Loucy (cell line): ENCODE data around the gene ELL.

Experiments used
- H2AFZ ChIP-seq: fragments of 200-600 bp; sonication (generic); 2 replicates; pipeline ENCODE4 v1.6.0; 2016; ENCODE audit warnings: antibody characterized with exemption, mild to moderate bottlenecking, low read length, moderate library complexity
- H3F3A ChIP-seq: fragments of 200-600 bp; 2 replicates; pipeline ENCODE4 v1.6.0; 2016; ENCODE audit warnings: antibody characterized with exemption, low read depth, mild to moderate bottlenecking
- H3K27me3 ChIP-seq: fragments of 200-600 bp; sonication (generic); 2 replicates; pipeline ENCODE4 v1.6.1; 2014; ENCODE audit warnings: low read length, mild to moderate bottlenecking; ENCODE audit not compliant: insufficient read depth, poor library complexity, severe bottlenecking
- H3K36me3 ChIP-seq: fragments of 200-600 bp; sonication (generic); 2 replicates; pipeline ENCODE4 v1.6.1; 2016; ENCODE audit warnings: low read length; ENCODE audit not compliant: insufficient read depth
- H3K4me1 ChIP-seq: fragments of 200-600 bp; sonication (generic); 2 replicates; pipeline ENCODE4 v1.5.1; 2014; ENCODE audit warnings: low read length, mild to moderate bottlenecking; ENCODE audit not compliant: insufficient read depth, poor library complexity, severe bottlenecking
- H3K4me2 ChIP-seq: fragments of 200-600 bp; sonication (generic); 2 replicates; pipeline ENCODE4 v1.6.0; 2014; ENCODE audit warnings: antibody characterized with exemption, low read length, low read depth, mild to moderate bottlenecking; ENCODE audit not compliant: poor library complexity, severe bottlenecking
- H3K4me3 ChIP-seq: fragments of 200-600 bp; sonication (generic); 2 replicates; pipeline ENCODE4 v1.5.1; 2014; ENCODE audit warnings: low read length, mild to moderate bottlenecking, mixed read lengths; ENCODE audit not compliant: poor library complexity, severe bottlenecking
- H3K79me2 ChIP-seq: fragments of 200-600 bp; sonication (generic); 2 replicates; pipeline ENCODE4 v1.6.1; 2014; ENCODE audit warnings: low read length; ENCODE audit not compliant: insufficient read depth
- H3K9ac ChIP-seq: fragments of 200-600 bp; sonication (generic); 2 replicates; pipeline ENCODE4 v1.6.0; 2014; ENCODE audit warnings: mild to moderate bottlenecking, low read depth, low read length, moderate library complexity; ENCODE audit not compliant: poor library complexity, severe bottlenecking
- H3K9me2 ChIP-seq: fragments of 200-600 bp; sonication (generic); replicated peaks from 2 replicates; pipeline ENCODE4 v1.6.1; 2016; ENCODE audit warnings: low read depth, low read length, mixed read lengths
- H3K9me3 ChIP-seq: fragments of 200-600 bp; sonication (generic); 2 replicates; pipeline ENCODE4 v1.6.1; 2014; ENCODE audit warnings: mild to moderate bottlenecking, antibody characterized with exemption, low read length, low read depth; ENCODE audit not compliant: insufficient read depth
- H4K20me1 ChIP-seq: fragments of 200-600 bp; sonication (generic); 2 replicates; pipeline ENCODE4 v1.6.0; 2014; ENCODE audit warnings: antibody characterized with exemption, low read length, mild to moderate bottlenecking; ENCODE audit not compliant: insufficient read depth, poor library complexity, severe bottlenecking
- CTCF ChIP-seq: fragments of 200-600 bp; sonication (generic); conservative IDR thresholded peaks from 2 replicates; pipeline ENCODE4 v1.5.1; 2014; ENCODE audit warnings: mild to moderate bottlenecking, antibody characterized with exemption, low read length
- EZH2phosphoT487 ChIP-seq: fragments of 200-600 bp; IDR thresholded peaks from 2 replicates; pipeline ENCODE4 v1.6.1; 2018; ENCODE audit warnings: antibody characterized with exemption, mild to moderate bottlenecking, moderate library complexity, borderline replicate concordance

Gene ELL

GRCh38 chr19:18488403-18488723, 33.5 kb downstream of the ELL start:
- Histone ChIP-seq H3K9me3 (no peaks in the 10 kb centered on the region), H3F3A (no peaks in the 10 kb centered on the region), H2AFZ (no peak overlapping the region), H3K9ac (no peak overlapping the region), H3K79me2 (peaks cover 93% of the 10 kb centered on the region), H3K4me2 (no peak overlapping the region), H3K9me2 (no peaks in the 10 kb centered on the region), H3K36me3 (no peaks in the 10 kb centered on the region), H4K20me1 (peaks cover 46% of the 10 kb centered on the region), H3K4me3 (no peak overlapping the region), H3K4me1 (peaks cover 9% of the 10 kb centered on the region), H3K27me3 (no peaks in the 10 kb centered on the region)
- TF ChIP-seq EZH2phosphoT487, result no peak
- peak; percentile 42 for TF ChIP-seq CTCF

GRCh38 chr19:18487576-18488402, 34.1 kb downstream of the ELL start:
- no peak overlapping the region for H3K4me3 ChIP-seq
- TF ChIP-seq EZH2phosphoT487, result no peak
- no peak for TF ChIP-seq CTCF
- H2AFZ ChIP-seq, result no peak overlapping the region
- no peak overlapping the region for H3K4me2 ChIP-seq
- no peak overlapping the region for H3K9ac ChIP-seq
- no peaks in the 10 kb centered on the region for H3K9me3 ChIP-seq
- H3K27me3 ChIP-seq, result no peaks in the 10 kb centered on the region
- H3F3A ChIP-seq, result no peaks in the 10 kb centered on the region
- peaks cover 49% of the 10 kb centered on the region for H4K20me1 ChIP-seq
- no peaks in the 10 kb centered on the region for H3K9me2 ChIP-seq
- peaks cover 9% of the 10 kb centered on the region for H3K4me1 ChIP-seq
- no peaks in the 10 kb centered on the region for H3K36me3 ChIP-seq
- peaks cover 93% of the 10 kb centered on the region for H3K79me2 ChIP-seq

- no peak overlapping the region for H2AFZ ChIP-seq
- TF ChIP-seq CTCF (no peak), EZH2phosphoT487 (no peak)
- peaks cover 92% of the 10 kb centered on the region for H3K79me2 ChIP-seq
- H3K4me2 ChIP-seq, result no peak overlapping the region
- no peaks in the 10 kb centered on the region for H3K9me3 ChIP-seq
- H3K9ac ChIP-seq, result no peak overlapping the region
- no peaks in the 10 kb centered on the region for H3K27me3 ChIP-seq
- no peaks in the 10 kb centered on the region for H3K36me3 ChIP-seq
- H3K9me2 ChIP-seq, result no peaks in the 10 kb centered on the region
- H3K4me3 ChIP-seq, result no peak overlapping the region
- peaks cover 9% of the 10 kb centered on the region for H3K4me1 ChIP-seq
- H3F3A ChIP-seq, result no peaks in the 10 kb centered on the region
- peaks cover 40% of the 10 kb centered on the region for H4K20me1 ChIP-seq
These were observed 35.1 kb downstream of the ELL start for GRCh38 chr19:18486746-18487145.
